BLaER1 (cell line): ENCODE data around the gene TTC7B.

Source experiments
- H3K27ac ChIP-seq: shearing (Covaris generic); formaldehyde crosslinking; 2 replicates; pipeline ENCODE4 v1.8.1; 2022
- H3K27me3 ChIP-seq: shearing (Covaris generic); formaldehyde crosslinking; 2 replicates; pipeline ENCODE4 v1.8.1; 2022
- H3K36me3 ChIP-seq: shearing (Covaris generic); formaldehyde crosslinking; 2 replicates; pipeline ENCODE4 v1.8.1; 2022
- H3K4me1 ChIP-seq: shearing (Covaris generic); formaldehyde crosslinking; 2 replicates; pipeline ENCODE4 v1.8.1; 2022
- H3K4me2 ChIP-seq: shearing (Covaris generic); formaldehyde crosslinking; 2 replicates; pipeline ENCODE4 v1.8.1; 2022
- H3K4me3 ChIP-seq: shearing (Covaris generic); formaldehyde crosslinking; 2 replicates; pipeline ENCODE4 v1.8.1; 2022
- H3K9ac ChIP-seq: shearing (Covaris generic); formaldehyde crosslinking; 2 replicates; pipeline ENCODE4 v1.8.1; 2022
- H3K9me3 ChIP-seq: shearing (Covaris generic); formaldehyde crosslinking; 2 replicates; pipeline ENCODE4 v1.8.1; 2022
- H4K20me1 ChIP-seq: shearing (Covaris generic); formaldehyde crosslinking; 2 replicates; pipeline ENCODE4 v1.8.1; 2022
- Cebpa-rat ChIP-seq: shearing (Covaris generic); IDR thresholded peaks from 2 replicates; pipeline ENCODE4 v1.8.1; 2022

The TTC7B gene

DNA sequence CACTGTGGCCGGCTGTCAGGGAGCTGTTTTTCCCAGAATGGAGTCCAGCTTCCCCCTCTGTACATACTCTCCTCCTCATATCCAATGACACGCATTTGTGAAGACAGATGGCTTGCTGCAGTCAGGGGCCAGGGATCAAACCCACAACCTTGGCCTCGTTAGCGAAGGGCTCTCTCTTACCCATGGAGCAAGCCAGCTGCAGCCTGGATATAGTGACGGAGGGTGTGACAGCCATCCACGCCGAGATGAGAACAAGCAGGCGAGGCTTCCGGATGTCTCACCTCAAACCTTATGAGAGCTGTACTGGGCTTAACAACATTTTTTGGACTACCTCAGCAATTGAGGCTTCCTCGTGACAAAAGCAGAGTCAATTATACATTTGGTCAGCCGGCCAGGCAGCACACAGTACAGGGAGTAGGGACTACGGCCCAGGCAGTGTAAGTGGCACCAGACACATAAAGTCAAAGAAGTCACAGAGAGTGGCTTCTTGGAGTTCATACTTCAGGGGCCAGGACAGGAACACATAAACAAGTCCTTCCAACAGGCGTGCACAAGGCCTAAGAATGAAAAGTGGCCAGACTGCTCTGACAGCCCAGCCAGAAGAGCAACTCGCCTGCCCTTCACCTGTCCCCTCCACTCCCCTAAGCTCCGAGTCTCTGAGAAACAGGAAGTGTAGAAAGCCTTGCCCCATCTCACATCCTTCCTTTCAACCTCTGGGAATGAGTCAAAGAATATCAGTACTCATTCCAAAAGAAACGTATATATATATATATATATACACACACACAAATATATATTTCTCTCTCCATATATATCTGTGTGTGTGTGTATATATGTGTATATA lies 115.1 kb downstream of the TTC7B start:
- H3K9ac ChIP-seq: no peak overlapping the region
- H3K36me3 ChIP-seq: no peaks in the 10 kb centered on the region
- H3K27ac ChIP-seq: no peak overlapping the region
- H3K27me3 ChIP-seq: no peaks in the 10 kb centered on the region
- no peak overlapping the region for H3K4me3 ChIP-seq
- no peaks in the 10 kb centered on the region for H4K20me1 ChIP-seq
- TF ChIP-seq Cebpa-rat: no peak
- no peaks in the 10 kb centered on the region for H3K9me3 ChIP-seq
- H3K4me2 ChIP-seq: no peak overlapping the region
- H3K4me1 ChIP-seq: peaks cover 46% of the 10 kb centered on the region

DNA sequence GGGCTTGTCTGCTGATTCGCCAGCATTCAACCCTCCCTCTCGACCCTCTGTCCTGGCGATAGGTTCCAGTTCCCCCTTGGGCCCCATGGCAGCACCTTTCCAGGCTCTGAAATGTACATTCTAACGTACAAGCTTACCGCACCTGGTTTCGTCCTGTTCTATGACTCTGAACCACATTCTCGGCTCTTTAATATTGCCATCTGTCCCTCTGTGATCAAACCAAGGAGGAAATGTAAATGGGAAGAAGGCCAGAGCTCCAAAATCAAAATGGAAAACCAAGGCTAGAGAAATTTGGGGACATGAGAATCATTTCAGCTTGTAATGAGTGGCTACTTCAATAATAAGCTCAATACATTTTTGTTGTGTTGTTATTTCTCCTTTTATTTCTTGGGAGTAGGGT lies 117.2 kb downstream of the TTC7B start:
- Histone ChIP-seq H3K27ac (peak overlapping the region; percentile 74), H3K4me2 (peak overlapping the region; percentile 83), H3K36me3 (no peaks in the 10 kb centered on the region), H3K4me1 (peaks cover 48% of the 10 kb centered on the region), H3K9me3 (no peaks in the 10 kb centered on the region), H3K27me3 (no peaks in the 10 kb centered on the region), H4K20me1 (no peaks in the 10 kb centered on the region), H3K4me3 (no peak overlapping the region), H3K9ac (peak overlapping the region; percentile 25; the same call in 1 of the 2 replicates)
- no peak for TF ChIP-seq Cebpa-rat

DNA sequence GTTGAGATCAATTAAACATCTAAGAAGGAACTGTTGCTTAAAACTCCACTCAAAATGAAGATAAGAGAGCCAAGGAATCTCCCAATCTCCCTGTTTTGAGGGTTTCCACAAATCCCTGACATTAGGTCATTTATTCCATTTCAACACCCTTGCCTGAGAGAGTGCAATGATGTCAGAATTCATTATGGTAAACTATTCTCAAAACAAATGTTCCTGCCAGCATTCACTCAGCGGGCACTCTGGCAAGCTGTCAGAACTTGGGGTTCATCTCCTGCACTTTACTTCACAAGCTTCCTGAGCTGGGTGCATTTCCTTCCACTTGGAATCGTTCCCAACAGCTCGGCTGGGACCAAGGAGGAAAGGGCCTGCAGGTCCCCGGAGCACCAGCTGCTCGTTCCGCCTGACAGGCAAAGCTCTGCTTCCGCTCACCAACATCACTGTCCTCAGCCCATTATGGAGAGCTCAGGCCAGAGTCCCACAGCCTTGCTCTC lies 117.8 kb downstream of the TTC7B start:
- Histone ChIP-seq H3K4me2 (peak overlapping the region; percentile 83), H3K27ac (peak overlapping the region; percentile 74), H4K20me1 (no peaks in the 10 kb centered on the region), H3K4me3 (no peak overlapping the region), H3K9me3 (no peaks in the 10 kb centered on the region), H3K9ac (peak overlapping the region; percentile 25; the same call in 1 of the 2 replicates), H3K36me3 (no peaks in the 10 kb centered on the region), H3K4me1 (peaks cover 48% of the 10 kb centered on the region), H3K27me3 (no peaks in the 10 kb centered on the region)
- no peak for TF ChIP-seq Cebpa-rat

DNA sequence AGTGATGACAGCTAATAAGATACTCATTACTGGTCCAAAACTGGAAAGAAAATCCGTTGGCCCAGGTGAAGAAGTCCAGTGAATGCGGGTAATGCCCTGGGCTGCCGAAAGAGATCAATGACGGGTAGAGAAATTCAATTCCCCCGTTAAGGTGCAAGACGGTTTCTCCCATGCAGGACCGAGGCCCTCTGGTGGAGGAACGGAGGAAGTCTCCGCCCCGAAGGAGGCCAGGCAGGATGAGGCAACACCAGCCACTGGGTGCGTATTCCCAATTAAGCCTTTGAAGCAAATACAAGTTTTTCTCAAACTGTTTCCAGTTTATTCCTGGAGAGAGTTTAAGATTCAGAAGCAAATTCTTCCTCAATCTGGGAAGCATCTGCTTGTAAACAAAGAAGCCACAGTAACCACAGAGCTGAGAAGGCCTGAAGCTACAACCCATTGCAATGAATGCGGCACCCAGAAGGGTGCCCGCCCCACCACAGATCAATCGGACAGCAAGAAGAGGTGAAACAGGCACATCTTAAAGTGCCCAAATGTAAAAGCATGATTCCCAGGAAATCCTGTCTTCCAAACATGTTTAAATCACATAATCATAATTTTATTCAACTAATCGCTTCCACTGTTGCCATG lies 118.5 kb downstream of the TTC7B start:
- H3K4me3 ChIP-seq: no peak overlapping the region
- H3K9me3 ChIP-seq: no peaks in the 10 kb centered on the region
- peak overlapping the region; percentile 83 for H3K4me2 ChIP-seq
- H3K27ac ChIP-seq: peak overlapping the region; percentile 16; the same call in 1 of the 2 replicates
- H3K27me3 ChIP-seq: no peaks in the 10 kb centered on the region
- no peak overlapping the region; the same call in 1 of the 2 replicates for H3K9ac ChIP-seq
- peaks cover 48% of the 10 kb centered on the region for H3K4me1 ChIP-seq
- no peaks in the 10 kb centered on the region for H3K36me3 ChIP-seq
- H4K20me1 ChIP-seq: no peaks in the 10 kb centered on the region
- TF ChIP-seq Cebpa-rat: peak; percentile 65; the same call in 1 of the 2 replicates

DNA sequence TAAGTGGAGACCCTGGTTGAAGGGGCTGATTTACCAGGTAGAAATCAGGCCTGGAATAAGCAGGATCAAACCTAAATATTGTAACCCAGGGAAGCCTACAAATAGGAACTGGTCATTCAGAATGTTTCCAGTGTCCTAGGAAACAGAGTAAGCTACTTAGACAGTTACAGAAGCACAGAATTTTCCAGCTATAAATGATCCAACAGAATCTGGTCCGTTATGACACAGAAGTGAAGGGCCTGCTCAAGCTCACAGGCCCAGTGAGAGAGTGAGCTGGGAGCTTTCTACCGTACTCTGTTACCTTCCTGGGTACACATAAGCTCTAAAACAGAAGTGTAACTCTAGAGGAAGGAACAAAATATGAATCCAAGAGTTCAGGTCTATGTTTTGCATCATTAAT lies 119.1 kb downstream of the TTC7B start:
- no peak for TF ChIP-seq Cebpa-rat
- Histone ChIP-seq H4K20me1 (no peaks in the 10 kb centered on the region), H3K9ac (no peak overlapping the region), H3K27ac (peak overlapping the region; percentile 16; the same call in 1 of the 2 replicates), H3K4me1 (peaks cover 48% of the 10 kb centered on the region), H3K36me3 (no peaks in the 10 kb centered on the region), H3K9me3 (no peaks in the 10 kb centered on the region), H3K27me3 (no peaks in the 10 kb centered on the region), H3K4me2 (peak overlapping the region; percentile 83), H3K4me3 (no peak overlapping the region)

DNA sequence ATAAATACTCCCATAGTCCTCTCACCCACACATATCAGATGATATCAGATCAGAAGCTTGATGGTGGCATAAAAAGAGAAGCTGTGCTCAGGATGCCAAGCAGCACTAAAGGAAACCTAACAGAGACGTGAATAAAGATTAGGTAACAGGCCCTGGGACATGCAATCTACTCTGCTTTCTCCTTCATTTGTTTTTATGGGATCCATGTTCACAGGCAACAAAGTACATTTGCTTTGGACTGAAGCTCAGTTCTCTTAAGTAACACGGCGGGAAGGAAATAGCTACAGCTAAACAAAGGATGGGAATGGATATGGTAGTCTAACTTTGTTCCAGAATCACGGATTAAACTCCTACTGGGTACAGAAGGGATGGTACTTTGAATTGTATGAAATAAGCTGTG lies 119.5 kb downstream of the TTC7B start:
- H3K4me3 ChIP-seq: no peak overlapping the region

DNA sequence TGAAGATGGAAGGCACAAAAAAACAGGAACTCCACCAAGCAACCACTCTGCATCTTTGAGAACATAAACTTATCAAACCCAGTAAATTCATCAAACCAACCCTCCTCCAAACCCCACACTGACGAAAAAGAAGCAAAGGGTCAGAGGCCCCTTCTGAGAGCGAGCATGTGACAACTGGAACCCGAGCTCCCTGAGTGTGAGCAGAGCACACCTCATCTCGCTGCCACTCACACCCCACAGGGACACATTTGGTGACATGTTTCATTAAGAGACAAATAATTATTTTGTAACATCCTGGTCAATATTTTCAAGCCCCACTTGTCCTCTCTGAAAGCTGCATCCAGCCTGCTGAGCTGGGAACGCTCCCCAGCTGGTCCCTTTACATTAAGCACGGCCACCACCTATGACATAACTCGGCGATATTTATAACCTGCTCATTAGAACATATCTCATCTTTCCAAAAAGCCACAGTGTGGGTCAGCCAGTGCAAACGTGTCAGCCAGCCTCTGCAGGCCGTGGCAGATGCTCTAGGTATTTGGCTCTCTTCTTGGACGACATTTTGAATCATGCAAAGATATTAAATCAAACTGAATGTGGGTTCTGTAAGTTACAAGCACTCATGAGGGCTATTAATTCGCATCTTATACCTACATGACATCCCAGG lies 120.1 kb downstream of the TTC7B start:
- Histone ChIP-seq H3K4me2 (no peak overlapping the region), H4K20me1 (no peaks in the 10 kb centered on the region), H3K27ac (no peak overlapping the region), H3K9me3 (no peaks in the 10 kb centered on the region), H3K4me3 (no peak overlapping the region), H3K9ac (no peak overlapping the region), H3K27me3 (no peaks in the 10 kb centered on the region), H3K4me1 (peaks cover 43% of the 10 kb centered on the region), H3K36me3 (no peaks in the 10 kb centered on the region)
- no peak for TF ChIP-seq Cebpa-rat

More for the DNA sequence above, 119.5 kb downstream of the TTC7B start:
- no peak overlapping the region for H3K9ac ChIP-seq
- peak overlapping the region; percentile 16; the same call in 1 of the 2 replicates for H3K27ac ChIP-seq
- no peak for TF ChIP-seq Cebpa-rat
- peaks cover 48% of the 10 kb centered on the region for H3K4me1 ChIP-seq
- H4K20me1 ChIP-seq: no peaks in the 10 kb centered on the region
- no peaks in the 10 kb centered on the region for H3K36me3 ChIP-seq
- no peaks in the 10 kb centered on the region for H3K9me3 ChIP-seq
- no peaks in the 10 kb centered on the region for H3K27me3 ChIP-seq
- H3K4me2 ChIP-seq: peak overlapping the region; percentile 83

DNA sequence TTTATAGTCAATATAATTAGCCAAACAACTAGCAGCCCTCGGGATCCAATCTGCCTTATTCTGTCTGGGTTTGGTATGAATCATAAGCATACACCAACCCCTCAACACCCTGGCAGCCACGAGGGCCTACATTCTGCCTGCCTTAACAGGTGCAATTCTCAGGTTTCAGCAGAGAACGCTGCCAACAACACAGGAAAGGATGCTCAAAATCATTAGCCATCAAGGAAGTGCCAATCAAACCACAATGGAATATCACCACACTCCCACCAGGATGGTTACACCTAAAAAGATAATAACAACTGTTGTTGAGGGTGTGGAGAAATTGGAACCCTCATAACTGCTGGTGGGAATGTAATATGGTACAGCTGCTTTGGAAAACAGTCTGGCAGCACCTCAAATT lies 122.8 kb downstream of the TTC7B start:
- H3K4me2 ChIP-seq: no peak overlapping the region
- peaks cover 25% of the 10 kb centered on the region for H3K4me1 ChIP-seq
- H3K36me3 ChIP-seq: 0 out of 2 replicates have a peak, but pooled peaks cover 3% of the 10 kb centered on the region
- H3K27me3 ChIP-seq: no peaks in the 10 kb centered on the region
- H3K9ac ChIP-seq: no peak overlapping the region
- no peak overlapping the region for H3K4me3 ChIP-seq
- H3K27ac ChIP-seq: no peak overlapping the region
- TF ChIP-seq Cebpa-rat: no peak
- no peaks in the 10 kb centered on the region for H4K20me1 ChIP-seq
- no peaks in the 10 kb centered on the region for H3K9me3 ChIP-seq

DNA sequence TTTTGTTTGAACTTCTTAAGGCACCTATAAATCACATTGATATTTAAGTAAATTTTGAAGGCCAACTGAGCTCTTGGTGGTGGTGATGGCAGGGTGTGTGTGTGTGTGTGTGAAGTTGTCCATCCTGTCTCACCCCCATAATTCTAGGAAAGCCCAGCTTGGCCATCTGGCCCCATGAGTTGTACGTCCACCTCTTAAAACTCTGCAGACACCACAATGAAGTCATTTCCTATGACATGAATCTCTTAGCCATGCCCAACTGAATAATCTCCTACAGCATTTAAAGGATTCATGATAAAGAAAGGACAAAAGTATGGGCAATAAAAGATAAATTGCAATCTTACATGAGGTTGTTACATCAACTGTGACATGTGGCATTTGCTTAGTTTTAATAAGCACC lies 123.4 kb downstream of the TTC7B start:
- no peak for TF ChIP-seq Cebpa-rat
- no peak overlapping the region for H3K4me3 ChIP-seq
- no peaks in the 10 kb centered on the region for H3K27me3 ChIP-seq
- H3K27ac ChIP-seq: no peak overlapping the region
- H4K20me1 ChIP-seq: no peaks in the 10 kb centered on the region
- no peak overlapping the region for H3K9ac ChIP-seq
- peaks cover 19% of the 10 kb centered on the region for H3K4me1 ChIP-seq
- no peak overlapping the region for H3K4me2 ChIP-seq
- no peaks in the 10 kb centered on the region for H3K9me3 ChIP-seq
- 0 out of 2 replicates have a peak, but pooled peaks cover 3% of the 10 kb centered on the region for H3K36me3 ChIP-seq

DNA sequence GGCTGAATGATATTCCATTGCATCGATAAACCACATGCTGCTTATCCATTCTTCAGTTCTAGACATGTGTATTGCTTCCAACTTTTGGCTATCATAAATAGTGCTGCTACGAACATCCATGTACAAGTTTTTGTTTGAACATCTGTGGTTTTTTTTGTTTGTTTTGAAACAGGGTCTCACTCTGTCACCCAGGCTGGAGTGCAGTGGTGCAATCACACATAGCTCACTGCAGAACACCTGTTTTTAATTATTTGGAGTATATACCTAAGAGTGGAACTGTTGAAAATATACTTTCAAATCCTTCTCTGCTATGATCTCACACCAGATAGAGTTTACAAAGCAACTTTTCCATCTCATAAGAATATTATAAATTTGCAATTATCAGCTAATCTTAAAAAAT lies 124.2 kb downstream of the TTC7B start:
- TF ChIP-seq Cebpa-rat: no peak
- Histone ChIP-seq H4K20me1 (no peaks in the 10 kb centered on the region), H3K27ac (no peak overlapping the region), H3K4me1 (peaks cover 11% of the 10 kb centered on the region), H3K9me3 (no peaks in the 10 kb centered on the region), H3K9ac (no peak overlapping the region), H3K4me3 (no peak overlapping the region), H3K4me2 (no peak overlapping the region), H3K36me3 (peaks cover 7% of the 10 kb centered on the region; the same call in 1 of the 2 replicates), H3K27me3 (no peaks in the 10 kb centered on the region)
